Stimulated activated effector memory CD8-positive, alpha-beta T cell treated with anti-CD3 and anti-CD28 coated beads, Interleukin-12 subunit alpha, Interleukin-12 subunit beta, amount 100 ng/mL, for 72 hours (primary cell): ENCODE data around the gene L3MBTL4.

ENCODE experiments used
- ATAC-seq: fragments of 150-1000 bp; cut with Tn5 transposase; 2 replicates; pipeline ENCODE4 v1.10.0; 2021
- DNase-seq, 2 donors: peaks; one replicate each; pipeline ENCODE4 v3.0.0; 2021 to 2022; ENCODE audit warnings: low spot score in 2 of 2
- H3K27ac Mint-ChIP-seq: one replicate; pipeline ENCODE4 v1.8.0; 2022; ENCODE audit warnings: mild to moderate bottlenecking, mixed read lengths
- H3K36me3 Mint-ChIP-seq: one replicate; pipeline ENCODE4 v1.8.0; 2022; ENCODE audit warnings: mild to moderate bottlenecking, mixed read lengths
- H3K4me1 Mint-ChIP-seq: one replicate; pipeline ENCODE4 v1.8.0; 2022; ENCODE audit warnings: mixed read lengths
- H3K4me3 Mint-ChIP-seq: one replicate; pipeline ENCODE4 v1.8.0; 2022; ENCODE audit warnings: mild to moderate bottlenecking, mixed read lengths
- H3K9me3 Mint-ChIP-seq: one replicate; pipeline ENCODE4 v1.8.0; 2022; ENCODE audit warnings: mixed read lengths

Gene L3MBTL4

GRCh38 chr18:6355789-6356589, 58.7 kb downstream of the L3MBTL4 start:
- Mint-ChIP-seq H3K4me3 (no peak overlapping the region), H3K36me3 (no peaks in the 10 kb centered on the region), H3K9me3 (peaks cover 15% of the 10 kb centered on the region), H3K4me1 (no peaks in the 10 kb centered on the region), H3K27ac (no peak overlapping the region)
- no peak for DNase-seq
- ATAC-seq, result peak; percentile 82

GRCh38 chr18:6352275-6352674, 62.4 kb downstream of the L3MBTL4 start:
- ATAC-seq (no peak), DNase-seq (no peak)
- H3K9me3 Mint-ChIP-seq, result peaks cover 13% of the 10 kb centered on the region
- no peak overlapping the region for H3K4me3 Mint-ChIP-seq
- H3K36me3 Mint-ChIP-seq, result no peaks in the 10 kb centered on the region
- no peaks in the 10 kb centered on the region for H3K4me1 Mint-ChIP-seq
- no peak overlapping the region for H3K27ac Mint-ChIP-seq

- H3K27ac Mint-ChIP-seq, result no peak overlapping the region
- DNase-seq (no peak), ATAC-seq (no peak)
- no peak overlapping the region for H3K4me3 Mint-ChIP-seq
- peaks cover 28% of the 10 kb centered on the region for H3K9me3 Mint-ChIP-seq
- H3K36me3 Mint-ChIP-seq, result no peaks in the 10 kb centered on the region
- H3K4me1 Mint-ChIP-seq, result no peaks in the 10 kb centered on the region
These were observed 71.7 kb downstream of the L3MBTL4 start for GRCh38 chr18:6342990-6343389.

GRCh38 chr18:6341709-6342108, 73.0 kb downstream of the L3MBTL4 start:
- Mint-ChIP-seq H3K27ac (no peak overlapping the region), H3K4me1 (no peaks in the 10 kb centered on the region), H3K9me3 (peaks cover 35% of the 10 kb centered on the region), H3K36me3 (no peaks in the 10 kb centered on the region), H3K4me3 (no peak overlapping the region)
- ATAC-seq (no peak), DNase-seq (no peak)

- Mint-ChIP-seq H3K4me3 (no peak overlapping the region), H3K4me1 (no peaks in the 10 kb centered on the region), H3K27ac (no peak overlapping the region), H3K9me3 (peaks cover 35% of the 10 kb centered on the region), H3K36me3 (no peaks in the 10 kb centered on the region)
- ATAC-seq (no peak), DNase-seq (no peak)
These were observed 73.4 kb downstream of the L3MBTL4 start for GRCh38 chr18:6341303-6341702.

GRCh38 chr18:6340121-6340520, 74.6 kb downstream of the L3MBTL4 start:
- no peaks in the 10 kb centered on the region for H3K36me3 Mint-ChIP-seq
- DNase-seq (no peak), ATAC-seq (no peak)
- H3K4me3 Mint-ChIP-seq, result no peak overlapping the region
- peaks cover 39% of the 10 kb centered on the region for H3K9me3 Mint-ChIP-seq
- H3K27ac Mint-ChIP-seq, result no peak overlapping the region
- H3K4me1 Mint-ChIP-seq, result no peaks in the 10 kb centered on the region

- no peak for ATAC-seq
- Mint-ChIP-seq H3K4me1 (no peaks in the 10 kb centered on the region), H3K36me3 (no peaks in the 10 kb centered on the region), H3K4me3 (no peak overlapping the region), H3K9me3 (peaks cover 27% of the 10 kb centered on the region), H3K27ac (no peak overlapping the region)
- no peak for DNase-seq
These were observed 78.5 kb downstream of the L3MBTL4 start for GRCh38 chr18:6336239-6336638.

- Mint-ChIP-seq H3K36me3 (no peaks in the 10 kb centered on the region), H3K27ac (no peak overlapping the region), H3K9me3 (peaks cover 24% of the 10 kb centered on the region), H3K4me1 (no peaks in the 10 kb centered on the region), H3K4me3 (no peak overlapping the region)
- DNase-seq, result no peak
- no peak for ATAC-seq
These were observed 80.7 kb downstream of the L3MBTL4 start for GRCh38 chr18:6333981-6334380.

GRCh38 chr18:6331872-6332271, 82.8 kb downstream of the L3MBTL4 start:
- no peak overlapping the region for H3K4me3 Mint-ChIP-seq
- H3K9me3 Mint-ChIP-seq, result peaks cover 20% of the 10 kb centered on the region
- H3K27ac Mint-ChIP-seq, result no peak overlapping the region
- ATAC-seq (no peak), DNase-seq (no peak)
- no peaks in the 10 kb centered on the region for H3K36me3 Mint-ChIP-seq
- H3K4me1 Mint-ChIP-seq, result no peaks in the 10 kb centered on the region

- Mint-ChIP-seq H3K36me3 (no peaks in the 10 kb centered on the region), H3K4me1 (no peaks in the 10 kb centered on the region), H3K9me3 (peaks cover 16% of the 10 kb centered on the region), H3K4me3 (no peak overlapping the region), H3K27ac (no peak overlapping the region)
- DNase-seq (no peak), ATAC-seq (no peak)
These were observed 83.9 kb downstream of the L3MBTL4 start for GRCh38 chr18:6330786-6331185.

GRCh38 chr18:6328621-6329010, 86.1 kb downstream of the L3MBTL4 start:
- Mint-ChIP-seq H3K9me3 (peaks cover 12% of the 10 kb centered on the region), H3K27ac (no peak overlapping the region), H3K4me3 (no peak overlapping the region), H3K4me1 (no peaks in the 10 kb centered on the region), H3K36me3 (no peaks in the 10 kb centered on the region)
- DNase-seq, result no peak
- ATAC-seq, result no peak

- no peaks in the 10 kb centered on the region for H3K4me1 Mint-ChIP-seq
- no peak overlapping the region for H3K27ac Mint-ChIP-seq
- peaks cover 18% of the 10 kb centered on the region for H3K9me3 Mint-ChIP-seq
- DNase-seq (no peak), ATAC-seq (no peak)
- no peaks in the 10 kb centered on the region for H3K36me3 Mint-ChIP-seq
- H3K4me3 Mint-ChIP-seq, result no peak overlapping the region
These were observed 86.7 kb downstream of the L3MBTL4 start for GRCh38 chr18:6327895-6328620.

- Mint-ChIP-seq H3K36me3 (no peaks in the 10 kb centered on the region), H3K9me3 (peaks cover 20% of the 10 kb centered on the region), H3K4me1 (no peaks in the 10 kb centered on the region), H3K4me3 (no peak overlapping the region), H3K27ac (no peak overlapping the region)
- DNase-seq (no peak), ATAC-seq (no peak)
These were observed 87.2 kb downstream of the L3MBTL4 start for GRCh38 chr18:6327485-6327884.

GRCh38 chr18:6326566-6326965, 88.1 kb downstream of the L3MBTL4 start:
- ATAC-seq, result no peak
- DNase-seq, result no peak
- no peak overlapping the region for H3K4me3 Mint-ChIP-seq
- H3K36me3 Mint-ChIP-seq, result no peaks in the 10 kb centered on the region
- H3K4me1 Mint-ChIP-seq, result no peaks in the 10 kb centered on the region
- H3K9me3 Mint-ChIP-seq, result peaks cover 22% of the 10 kb centered on the region
- no peak overlapping the region for H3K27ac Mint-ChIP-seq

GRCh38 chr18:6323319-6323889, 91.3 kb downstream of the L3MBTL4 start:
- H3K4me3 Mint-ChIP-seq, result no peak overlapping the region
- ATAC-seq (no peak), DNase-seq (no peak)
- no peaks in the 10 kb centered on the region for H3K4me1 Mint-ChIP-seq
- H3K9me3 Mint-ChIP-seq, result peaks cover 24% of the 10 kb centered on the region
- H3K27ac Mint-ChIP-seq, result no peak overlapping the region
- no peaks in the 10 kb centered on the region for H3K36me3 Mint-ChIP-seq
